GM12878 (cell line): Measurements from ENCODE around the gene OPCML. TPM values are rescaled to one million over a fixed set of nuclear protein-coding genes. Genes with fewer than 3 reads are reported as not detected.

ENCODE experiments used
- ATAC-seq: fragments of 200-7000 bp; cut with Tn5 transposase; 3 replicates; pipeline ENCODE4 v1.9.1; 2020; ENCODE audit warnings: mild to moderate bottlenecking, moderate library complexity
- BruUV-seq: library from RNA; stranded (reverse); fragments of 400-500 nt; replicated peaks from 2 replicates; lab custom pipeline; 2021; lab: Mats Ljungman, UMichigan
- CTCF ChIA-PET: fragments of 300-600 bp; sonication (Branson Sonifier 250); formaldehyde crosslinking; extraction: SDS; loops from one replicate; lab custom pipeline; 2021; ENCODE audit warnings: inconsistent platforms; lab: Yijun Ruan, JAX
- POLR2A ChIA-PET: fragments of 350-600 bp; formaldehyde crosslinking; extraction: SDS; loops from one replicate; lab custom pipeline; 2021; ENCODE audit warnings: inconsistent platforms; lab: Charles Lee
- RAD21 ChIA-PET: fragments of 300-600 bp; sonication (Branson Sonifier 250); formaldehyde crosslinking; loops from one replicate; lab custom pipeline; 2023; ENCODE audit warnings: antibody characterized with exemption; ENCODE audit not compliant: unreplicated experiment; lab: Charles Lee
- SMC1A ChIA-PET: fragments of 300-600 bp; sonication (Branson Sonifier 250); formaldehyde crosslinking; loops from one replicate; lab custom pipeline; 2023; ENCODE audit not compliant: unreplicated experiment, uncharacterized antibody; lab: Charles Lee
- DNase-seq: peaks from one replicate; pipeline ENCODE4 v3.0.0-alpha.2; 2011; ENCODE audit warnings: low read depth, low spot score
- FAIRE-seq: peaks from 3 replicates; lab custom pipeline; 2011; peaks lifted over from hg19 to GRCh38; lab: Jason Lieb, UNC
- H2AFZ ChIP-seq: 2 replicates; pipeline ENCODE4 v1.6.0; 2011; ENCODE audit warnings: low read depth, low read length, control low read depth; ENCODE audit not compliant: control insufficient read depth
- H3K27ac ChIP-seq: 2 replicates; pipeline ENCODE4 v1.5.1; 2011; ENCODE audit warnings: control low read depth; ENCODE audit not compliant: control insufficient read depth, insufficient read depth
- H3K27me3 ChIP-seq, 2 experiments: replicated peaks in 1 of 2; 2 replicates each; pipeline versions ENCODE4 v1.6.0 to v1.6.1; 2011; ENCODE audit warnings: low read length in 1 of 2; ENCODE audit not compliant: control insufficient read depth in 2 of 2, insufficient read depth in 2 of 2
- H3K36me3 ChIP-seq, 2 experiments: 2 replicates each; pipeline ENCODE4 v1.5.1; 2011; ENCODE audit warnings: low read length in 1 of 2; ENCODE audit not compliant: control insufficient read depth in 2 of 2, insufficient read depth in 2 of 2
- H3K4me1 ChIP-seq: 2 replicates; pipeline ENCODE4 v1.6.1; 2011; ENCODE audit warnings: mild to moderate bottlenecking, low read length, moderate library complexity, mixed read lengths; ENCODE audit not compliant: control insufficient read depth, insufficient read depth
- H3K4me2 ChIP-seq: 2 replicates; pipeline ENCODE4 v1.6.0; 2011; ENCODE audit warnings: control low read depth; ENCODE audit not compliant: control insufficient read depth, insufficient read depth
- H3K4me3 ChIP-seq: fragments of 200-600 bp; sonication (generic); 2 replicates; pipeline ENCODE4 v1.5.1; 2016
- H3K79me2 ChIP-seq: 2 replicates; pipeline ENCODE4 v1.6.0; 2011; ENCODE audit warnings: low read length; ENCODE audit not compliant: control insufficient read depth, insufficient read depth
- H3K9ac ChIP-seq: 2 replicates; pipeline ENCODE4 v1.8.0; 2011; ENCODE audit warnings: low read length, control low read depth, mixed read lengths; ENCODE audit not compliant: control insufficient read depth, insufficient read depth
- H3K9me3 ChIP-seq: replicated peaks from 3 replicates; pipeline ENCODE4 v1.5.1; 2011; ENCODE audit warnings: mild to moderate bottlenecking, low read length; ENCODE audit not compliant: control insufficient read depth, insufficient read depth
- H4K20me1 ChIP-seq: 2 replicates; pipeline ENCODE4 v1.6.0; 2011; ENCODE audit not compliant: control insufficient read depth, insufficient read depth
- BACH1 ChIP-seq: fragments of 450-650 bp; IDR thresholded peaks from 2 replicates; pipeline ENCODE4 v1.6.1; 2017; ENCODE audit warnings: mild to moderate bottlenecking, borderline replicate concordance
- CBX3 ChIP-seq: fragments of 200-600 bp; sonication (generic); IDR thresholded peaks from 2 replicates; pipeline ENCODE4 v1.6.1; 2016; ENCODE audit warnings: low read depth, borderline replicate concordance
- IKZF2 ChIP-seq, 2 experiments: fragments of 450-650 bp; IDR thresholded peaks; 2 replicates each; pipeline ENCODE4 v1.6.1; 2017; ENCODE audit warnings: mild to moderate bottlenecking in 2 of 2, moderate library complexity in 2 of 2
- NFIC ChIP-seq: IDR thresholded peaks from 2 replicates; pipeline ENCODE4 v1.6.1; 2012; ENCODE audit warnings: low read depth, mild to moderate bottlenecking, inconsistent platforms, low read length, moderate library complexity
- RAD51 ChIP-seq: fragments of 450-650 bp; IDR thresholded peaks from 2 replicates; pipeline ENCODE4 v1.6.1; 2016; ENCODE audit warnings: moderate library complexity, mild to moderate bottlenecking, inconsistent platforms
- ZBTB40 ChIP-seq: fragments of 450-650 bp; IDR thresholded peaks from 2 replicates; pipeline ENCODE4 v1.6.1; 2016; ENCODE audit warnings: mild to moderate bottlenecking, moderate library complexity, borderline replicate concordance
- WGBS: methylation state at CpG from one replicate; pipeline ENCODE4 v1.1.6; 2016; ENCODE audit warnings: low lambda C conversion rate; ENCODE audit not compliant: insufficient replicate concordance, insufficient coverage; ENCODE audit errors: missing lambda C conversion rate; 5-methylcytosine and 5-hydroxymethylcytosine counted together
- in situ Hi-C: fragments of 300-500 bp; cut with MboI; formaldehyde crosslinking; loops from 9 replicates; pipeline ENCODE4 v1.14.3; 2018; ENCODE audit warnings: mixed read lengths
- intact Hi-C: fragments of 100-400 bp; cut with micrococcal nuclease; formaldehyde crosslinking; loops from one replicate; pipeline ENCODE4 v1.14.2; 2022; ENCODE audit not compliant: unreplicated experiment
- polyA plus RNA-seq, 11 experiments: library from polyadenylated mRNA; depleted of rRNA in 4 of 11; unstranded in 6 of 11; stranded (reverse) in 5 of 11; fragments of >200 nt; fragmentation: Nextera tagmentation in 4 of 11; fragmentation: Illumina TruSeq in 1 of 11; extraction: Ambion mirVana in 4 of 11; extraction: Trizol in 1 of 11; gene quantifications; 1 replicate in 1 of 11; 2 replicates in 10 of 11; pipeline versions ENCODE4 v1.2.1 to v1.2.3, GENCODE V29; 2011 to 2016; ENCODE audit warnings: inconsistent platforms in 2 of 11, missing spikeins in 2 of 11, low read depth in 1 of 11
- total RNA-seq, 4 experiments: library from RNA; depleted of rRNA in 3 of 4; stranded (reverse); fragments of >200 nt in 3 of 4; fragmentation: Illumina TruSeq in 1 of 4; extraction: Trizol in 1 of 4; gene quantifications; 2 replicates each; pipeline versions ENCODE4 v1.2.1 to v1.2.3, GENCODE V29; 2013 to 2021

The OPCML gene
- total and polyA plus RNA-seq, 10 of the 15 experiments (the other 5 are each of a cell fraction or from before 2014, with no cell fraction given), result 0.84 TPM; not detected in 9

GRCh38 chr11:132579136-132579535, 953.2 kb downstream of the OPCML start:
- H3K9me3 ChIP-seq, result no peaks in the 10 kb centered on the region
- H3K4me3 ChIP-seq, result no peak overlapping the region
- no peak overlapping the region for H2AFZ ChIP-seq
- no peak overlapping the region for H3K4me2 ChIP-seq
- FAIRE-seq, result no peak
- H3K79me2 ChIP-seq, result no peaks in the 10 kb centered on the region
- H3K9ac ChIP-seq, result no peak overlapping the region
- TF ChIP-seq CBX3 (no peak), BACH1 (no peak), RAD51 (no peak), IKZF2 (IDR thresholded peaks at IDR 0.05) (no peak), NFIC (no peak), ZBTB40 (no peak)
- no peaks in the 10 kb centered on the region; the same call in 1 of the 2 replicates for H4K20me1 ChIP-seq
- ChIA-PET POLR2A (no interaction called here), RAD21 (no interaction called here), SMC1A (no interaction called here), CTCF (no interaction called here)
- no peak for ATAC-seq
- H3K27ac ChIP-seq, result no peak overlapping the region
- no peaks in the 10 kb centered on the region for H3K4me1 ChIP-seq
- WGBS, result 36% methylated on average over 3 of the region's 3 CpGs
- H3K27me3 ChIP-seq, result no peaks in the 10 kb centered on the region
- no TSS peak for BruUV-seq
- DNase-seq, result no peak
- H3K36me3 ChIP-seq, result no peaks in the 10 kb centered on the region
- intact Hi-C loops (no loop called here), in situ Hi-C loops (no loop called here)
